Loucy (cell line): ENCODE data around the gene STOX2.
A peak's percentile ranks its signal among the peaks of the same experiment; 100 is the strongest.

Source experiments
- H2AFZ ChIP-seq: fragments of 200-600 bp; sonication (generic); 2 replicates; pipeline ENCODE4 v1.6.0; 2016; ENCODE audit warnings: antibody characterized with exemption, mild to moderate bottlenecking, low read length, moderate library complexity
- H3F3A ChIP-seq: fragments of 200-600 bp; 2 replicates; pipeline ENCODE4 v1.6.0; 2016; ENCODE audit warnings: antibody characterized with exemption, low read depth, mild to moderate bottlenecking
- H3K27me3 ChIP-seq: fragments of 200-600 bp; sonication (generic); 2 replicates; pipeline ENCODE4 v1.6.1; 2014; ENCODE audit warnings: low read length, mild to moderate bottlenecking; ENCODE audit not compliant: insufficient read depth, poor library complexity, severe bottlenecking
- H3K36me3 ChIP-seq: fragments of 200-600 bp; sonication (generic); 2 replicates; pipeline ENCODE4 v1.6.1; 2016; ENCODE audit warnings: low read length; ENCODE audit not compliant: insufficient read depth
- H3K4me1 ChIP-seq: fragments of 200-600 bp; sonication (generic); 2 replicates; pipeline ENCODE4 v1.5.1; 2014; ENCODE audit warnings: low read length, mild to moderate bottlenecking; ENCODE audit not compliant: insufficient read depth, poor library complexity, severe bottlenecking
- H3K4me2 ChIP-seq: fragments of 200-600 bp; sonication (generic); 2 replicates; pipeline ENCODE4 v1.6.0; 2014; ENCODE audit warnings: antibody characterized with exemption, low read length, low read depth, mild to moderate bottlenecking; ENCODE audit not compliant: poor library complexity, severe bottlenecking
- H3K4me3 ChIP-seq: fragments of 200-600 bp; sonication (generic); 2 replicates; pipeline ENCODE4 v1.5.1; 2014; ENCODE audit warnings: low read length, mild to moderate bottlenecking, mixed read lengths; ENCODE audit not compliant: poor library complexity, severe bottlenecking
- H3K79me2 ChIP-seq: fragments of 200-600 bp; sonication (generic); 2 replicates; pipeline ENCODE4 v1.6.1; 2014; ENCODE audit warnings: low read length; ENCODE audit not compliant: insufficient read depth
- H3K9ac ChIP-seq: fragments of 200-600 bp; sonication (generic); 2 replicates; pipeline ENCODE4 v1.6.0; 2014; ENCODE audit warnings: mild to moderate bottlenecking, low read depth, low read length, moderate library complexity; ENCODE audit not compliant: poor library complexity, severe bottlenecking
- H3K9me2 ChIP-seq: fragments of 200-600 bp; sonication (generic); replicated peaks from 2 replicates; pipeline ENCODE4 v1.6.1; 2016; ENCODE audit warnings: low read depth, low read length, mixed read lengths
- H3K9me3 ChIP-seq: fragments of 200-600 bp; sonication (generic); 2 replicates; pipeline ENCODE4 v1.6.1; 2014; ENCODE audit warnings: mild to moderate bottlenecking, antibody characterized with exemption, low read length, low read depth; ENCODE audit not compliant: insufficient read depth
- H4K20me1 ChIP-seq: fragments of 200-600 bp; sonication (generic); 2 replicates; pipeline ENCODE4 v1.6.0; 2014; ENCODE audit warnings: antibody characterized with exemption, low read length, mild to moderate bottlenecking; ENCODE audit not compliant: insufficient read depth, poor library complexity, severe bottlenecking
- CTCF ChIP-seq: fragments of 200-600 bp; sonication (generic); conservative IDR thresholded peaks from 2 replicates; pipeline ENCODE4 v1.5.1; 2014; ENCODE audit warnings: mild to moderate bottlenecking, antibody characterized with exemption, low read length
- EZH2phosphoT487 ChIP-seq: fragments of 200-600 bp; IDR thresholded peaks from 2 replicates; pipeline ENCODE4 v1.6.1; 2018; ENCODE audit warnings: antibody characterized with exemption, mild to moderate bottlenecking, moderate library complexity, borderline replicate concordance

STOX2 gene

GRCh38 chr4:184011826-184012380, 106.8 kb downstream of the STOX2 start:
- no peaks in the 10 kb centered on the region for H4K20me1 ChIP-seq
- no peaks in the 10 kb centered on the region for H3K79me2 ChIP-seq
- TF ChIP-seq CTCF, result no peak
- no peak for TF ChIP-seq EZH2phosphoT487
- no peaks in the 10 kb centered on the region for H3F3A ChIP-seq
- 0 out of 2 replicates have a peak overlapping the region, but pooled peaks have one; percentile 13 for H2AFZ ChIP-seq
- no peaks in the 10 kb centered on the region for H3K36me3 ChIP-seq
- H3K9ac ChIP-seq, result no peak overlapping the region
- no peaks in the 10 kb centered on the region for H3K9me2 ChIP-seq
- H3K9me3 ChIP-seq, result no peaks in the 10 kb centered on the region
- H3K4me1 ChIP-seq, result peaks cover 17% of the 10 kb centered on the region
- H3K4me2 ChIP-seq, result no peak overlapping the region
- no peaks in the 10 kb centered on the region for H3K27me3 ChIP-seq
- no peak overlapping the region for H3K4me3 ChIP-seq

- H3K79me2 ChIP-seq, result no peaks in the 10 kb centered on the region
- H3K36me3 ChIP-seq, result no peaks in the 10 kb centered on the region
- no peaks in the 10 kb centered on the region for H3K9me3 ChIP-seq
- peak overlapping the region; percentile 41 for H3K4me3 ChIP-seq
- peak overlapping the region; percentile 71 for H3K4me2 ChIP-seq
- H3K9me2 ChIP-seq, result no peaks in the 10 kb centered on the region
- H3K4me1 ChIP-seq, result peaks cover 17% of the 10 kb centered on the region
- H2AFZ ChIP-seq, result peak overlapping the region; percentile 65
- no peak for TF ChIP-seq CTCF
- no peak for TF ChIP-seq EZH2phosphoT487
- no peaks in the 10 kb centered on the region for H4K20me1 ChIP-seq
- no peaks in the 10 kb centered on the region for H3K27me3 ChIP-seq
- no peak overlapping the region for H3K9ac ChIP-seq
- no peaks in the 10 kb centered on the region for H3F3A ChIP-seq
Observed at GRCh38 chr4:184012937-184013336, 107.8 kb downstream of the STOX2 start.

- Histone ChIP-seq H2AFZ (no peak overlapping the region), H3K4me1 (peaks cover 17% of the 10 kb centered on the region), H3F3A (no peaks in the 10 kb centered on the region), H3K4me2 (no peak overlapping the region), H3K36me3 (no peaks in the 10 kb centered on the region), H3K9me2 (no peaks in the 10 kb centered on the region), H3K4me3 (no peak overlapping the region), H3K9me3 (no peaks in the 10 kb centered on the region), H3K9ac (no peak overlapping the region), H3K79me2 (no peaks in the 10 kb centered on the region), H4K20me1 (no peaks in the 10 kb centered on the region), H3K27me3 (no peaks in the 10 kb centered on the region)
- TF ChIP-seq CTCF (no peak), EZH2phosphoT487 (no peak)
Observed at GRCh38 chr4:184014301-184014700, 109.2 kb downstream of the STOX2 start.
